ENCODE results near the gene IKZF1.

GRCh38 chr7:50362142-50362541, 57.6 kb downstream of the IKZF1 start:
- TF ChIP-seq, protein P1, sequence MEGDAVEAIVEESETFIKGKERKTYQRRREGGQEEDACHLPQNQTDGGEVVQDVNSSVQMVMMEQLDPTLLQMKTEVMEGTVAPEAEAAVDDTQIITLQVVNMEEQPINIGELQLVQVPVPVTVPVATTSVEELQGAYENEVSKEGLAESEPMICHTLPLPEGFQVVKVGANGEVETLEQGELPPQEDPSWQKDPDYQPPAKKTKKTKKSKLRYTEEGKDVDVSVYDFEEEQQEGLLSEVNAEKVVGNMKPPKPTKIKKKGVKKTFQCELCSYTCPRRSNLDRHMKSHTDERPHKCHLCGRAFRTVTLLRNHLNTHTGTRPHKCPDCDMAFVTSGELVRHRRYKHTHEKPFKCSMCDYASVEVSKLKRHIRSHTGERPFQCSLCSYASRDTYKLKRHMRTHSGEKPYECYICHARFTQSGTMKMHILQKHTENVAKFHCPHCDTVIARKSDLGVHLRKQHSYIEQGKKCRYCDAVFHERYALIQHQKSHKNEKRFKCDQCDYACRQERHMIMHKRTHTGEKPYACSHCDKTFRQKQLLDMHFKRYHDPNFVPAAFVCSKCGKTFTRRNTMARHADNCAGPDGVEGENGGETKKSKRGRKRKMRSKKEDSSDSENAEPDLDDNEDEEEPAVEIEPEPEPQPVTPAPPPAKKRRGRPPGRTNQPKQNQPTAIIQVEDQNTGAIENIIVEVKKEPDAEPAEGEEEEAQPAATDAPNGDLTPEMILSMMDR (IDR thresholded peaks at IDR 0.05), result no peak
- TF ChIP-seq EZH2 (IDR thresholded peaks at IDR 0.05), result no peak

Measured in neural progenitor cell (in vitro differentiated cells).